Uterus (tissue), 2 donors: ENCODE results near the gene MSI1.

Experiments used
- POLR2A ChIP-seq, 2 donors: fragments of 450-650 bp; IDR thresholded peaks; one replicate each; pipeline ENCODE4 v1.6.1; 2016; ENCODE audit warnings: antibody characterized with exemption in 2 of 2, mild to moderate bottlenecking in 1 of 2, moderate library complexity in 1 of 2
- TF ChIP-seq, protein P1 (sequence below), 4 experiments: fragments of 200-600 bp in 2 of 4; fragments of 450-650 bp in 2 of 4; sonication (generic) in 2 of 4; IDR thresholded peaks; one replicate each; pipeline ENCODE4 v1.5.1; 2016 to 2019; ENCODE audit warnings: antibody characterized with exemption in 4 of 4, mild to moderate bottlenecking in 2 of 4, moderate library complexity in 1 of 4

DNA sequence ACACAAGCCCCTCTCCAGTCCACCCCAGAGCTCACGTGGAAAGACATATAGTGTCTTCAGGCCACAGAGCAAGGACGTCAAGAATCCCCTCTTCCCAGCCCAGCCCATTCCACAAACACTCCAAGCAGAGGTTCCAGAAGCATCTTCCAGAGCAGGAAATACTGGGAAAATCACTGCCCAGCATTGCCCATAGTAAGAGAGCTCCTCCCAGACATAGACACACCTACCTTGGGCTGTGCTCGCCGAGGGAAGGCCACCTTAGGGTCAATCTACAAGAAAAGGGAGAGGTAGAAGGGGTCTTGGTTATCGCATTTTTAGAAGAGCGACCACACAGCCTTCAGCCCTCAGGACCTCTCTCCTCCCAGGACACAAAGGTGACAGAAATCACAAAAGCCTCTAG, 4.5 kb downstream of the MSI1 start:
- TF ChIP-seq POLR2A (IDR thresholded peaks at IDR 0.05) = no peak
- TF ChIP-seq, protein P1, sequence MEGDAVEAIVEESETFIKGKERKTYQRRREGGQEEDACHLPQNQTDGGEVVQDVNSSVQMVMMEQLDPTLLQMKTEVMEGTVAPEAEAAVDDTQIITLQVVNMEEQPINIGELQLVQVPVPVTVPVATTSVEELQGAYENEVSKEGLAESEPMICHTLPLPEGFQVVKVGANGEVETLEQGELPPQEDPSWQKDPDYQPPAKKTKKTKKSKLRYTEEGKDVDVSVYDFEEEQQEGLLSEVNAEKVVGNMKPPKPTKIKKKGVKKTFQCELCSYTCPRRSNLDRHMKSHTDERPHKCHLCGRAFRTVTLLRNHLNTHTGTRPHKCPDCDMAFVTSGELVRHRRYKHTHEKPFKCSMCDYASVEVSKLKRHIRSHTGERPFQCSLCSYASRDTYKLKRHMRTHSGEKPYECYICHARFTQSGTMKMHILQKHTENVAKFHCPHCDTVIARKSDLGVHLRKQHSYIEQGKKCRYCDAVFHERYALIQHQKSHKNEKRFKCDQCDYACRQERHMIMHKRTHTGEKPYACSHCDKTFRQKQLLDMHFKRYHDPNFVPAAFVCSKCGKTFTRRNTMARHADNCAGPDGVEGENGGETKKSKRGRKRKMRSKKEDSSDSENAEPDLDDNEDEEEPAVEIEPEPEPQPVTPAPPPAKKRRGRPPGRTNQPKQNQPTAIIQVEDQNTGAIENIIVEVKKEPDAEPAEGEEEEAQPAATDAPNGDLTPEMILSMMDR (IDR thresholded peaks at IDR 0.05) = no peak
